Measurements from ENCODE around the gene SPRED2.

DNA sequence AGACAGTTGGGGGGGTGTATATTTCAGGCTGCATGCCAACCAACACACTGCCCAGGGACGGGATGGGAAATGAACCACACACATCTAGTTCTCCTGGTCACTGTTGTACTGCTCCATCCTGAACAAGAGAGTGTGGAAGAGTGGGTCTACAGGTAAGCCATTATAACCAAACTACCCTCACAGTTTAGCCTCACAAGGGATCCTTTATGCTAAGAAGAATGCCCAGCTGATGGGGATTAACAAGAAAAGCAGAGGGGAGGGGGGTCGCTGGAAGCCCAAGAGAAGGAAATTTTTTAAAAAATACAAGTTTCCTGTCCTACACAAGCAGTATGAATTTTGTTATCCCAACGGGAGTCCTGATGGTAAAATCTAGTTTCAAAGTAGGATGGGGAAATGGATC lies 16.1 kb downstream of the SPRED2 start:
- TF ChIP-seq POLR2AphosphoS5 (IDR thresholded peaks at IDR 0.05; ENCODE audit: low read depth, low read length) (no peak), TAF1 (IDR thresholded peaks at IDR 0.05; ENCODE audit: borderline replicate concordance, low read depth, low read length) (no peak), POLR2A (IDR thresholded peaks at IDR 0.05; ENCODE audit: low read depth, low read length) (no peak)
